ENCODE data around the gene SLC5A10.

- no peak for TF ChIP-seq POLR2A (IDR thresholded peaks at IDR 0.05)
- TF ChIP-seq CTCF (IDR thresholded peaks at IDR 0.05), result no peak
These were observed 48.8 kb downstream of the SLC5A10 start for GRCh38 chr17:19000531-19001325.
